Mesenteric fat pad (tissue), 1 donor: ENCODE results near the gene NETO1. TPM values are rescaled to one million over a fixed set of nuclear protein-coding genes. Genes with fewer than 3 reads are reported as not detected.

Source experiments
- DNase-seq: peaks from one replicate; pipeline ENCODE4 v3.0.0-alpha.2; 2020; ENCODE audit warnings: low spot score
- total RNA-seq: library from RNA; stranded (reverse); fragmentation: NEBNext Ultra II Directional; extraction: Animal tissue kit (Norgen Biotek cat#: 25700); gene quantifications from one replicate; pipeline ENCODE4 v1.2.1, GENCODE V29; 2021
- donor health status: DM: yes; HTN: yes; CAD: no.

NETO1 gene
- total RNA-seq, 1 donor from 2014 or later: 4.3 TPM

GRCh38 chr18:72846736-72847533 is 20.9 kb downstream of the NETO1 start:
- no peak for DNase-seq

DNA sequence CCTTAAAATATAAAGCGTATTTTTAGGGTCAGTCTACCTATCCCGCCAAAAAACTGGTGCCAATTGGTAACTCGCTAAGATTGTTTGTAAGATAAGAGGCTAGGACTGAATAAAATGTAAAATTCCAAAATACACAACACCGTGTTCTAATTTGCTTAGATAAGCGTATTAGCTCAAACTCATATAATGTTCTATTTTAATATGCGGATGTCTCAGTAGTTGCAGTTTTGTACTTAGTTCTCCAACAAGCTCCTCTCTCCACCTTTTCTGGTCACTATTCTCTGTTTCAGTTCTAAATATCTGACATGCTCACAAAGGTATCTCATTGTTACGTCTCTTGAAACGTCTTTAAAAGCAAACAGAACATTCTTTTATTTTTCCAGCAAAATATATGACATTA is 24.0 kb downstream of the NETO1 start:
- DNase-seq: no peak

- DNase-seq: no peak
These were observed 27.7 kb downstream of the NETO1 start for GRCh38 chr18:72840109-72840508.

DNA sequence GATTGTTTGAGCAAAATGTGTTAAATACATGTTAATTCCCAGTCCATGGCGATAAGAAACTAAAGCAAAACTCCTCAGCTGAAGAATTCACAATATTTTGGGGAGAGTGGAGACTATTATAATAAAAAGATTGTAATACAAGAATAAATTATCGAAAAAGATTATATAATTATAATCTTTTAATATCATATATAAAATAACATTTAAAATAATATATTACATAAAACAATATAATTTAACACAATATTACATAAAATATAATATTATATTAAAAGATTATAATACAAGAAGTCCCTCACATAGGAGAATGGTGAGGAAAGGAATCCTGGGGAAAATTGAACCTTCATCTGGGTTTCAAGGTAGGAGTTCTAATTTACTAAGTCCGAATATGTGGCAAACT is 33.1 kb downstream of the NETO1 start:
- no peak for DNase-seq

GRCh38 chr18:72833471-72833870 is 34.3 kb downstream of the NETO1 start:
- no peak for DNase-seq

DNA sequence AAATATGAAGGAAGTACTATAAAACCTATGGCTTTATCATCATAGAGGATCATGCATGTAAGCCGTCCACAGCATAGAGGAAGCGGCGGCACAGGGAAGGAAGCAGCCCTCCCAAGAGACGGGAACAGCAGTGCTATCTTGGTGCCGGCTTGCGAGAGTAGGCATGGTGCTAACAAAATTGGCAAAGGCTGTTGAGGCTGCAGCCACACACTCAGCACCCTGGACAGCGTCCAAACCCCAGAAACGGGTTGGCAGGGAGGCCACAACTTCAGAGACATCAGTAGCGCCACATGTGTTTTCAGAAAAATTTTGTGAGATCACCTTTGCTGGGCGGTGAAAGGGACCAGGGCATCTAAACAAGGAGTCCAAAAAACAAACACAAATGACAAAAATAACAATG is 37.7 kb downstream of the NETO1 start:
- DNase-seq: no peak

- no peak for DNase-seq
These were observed 39.2 kb downstream of the NETO1 start for GRCh38 chr18:72828601-72829000.

GRCh38 chr18:72826736-72827135 is 41.1 kb downstream of the NETO1 start:
- DNase-seq: no peak

GRCh38 chr18:72823345-72823744 is 44.4 kb downstream of the NETO1 start:
- no peak for DNase-seq

- DNase-seq: no peak
These were observed 45.6 kb downstream of the NETO1 start for GRCh38 chr18:72822202-72822601.

DNA sequence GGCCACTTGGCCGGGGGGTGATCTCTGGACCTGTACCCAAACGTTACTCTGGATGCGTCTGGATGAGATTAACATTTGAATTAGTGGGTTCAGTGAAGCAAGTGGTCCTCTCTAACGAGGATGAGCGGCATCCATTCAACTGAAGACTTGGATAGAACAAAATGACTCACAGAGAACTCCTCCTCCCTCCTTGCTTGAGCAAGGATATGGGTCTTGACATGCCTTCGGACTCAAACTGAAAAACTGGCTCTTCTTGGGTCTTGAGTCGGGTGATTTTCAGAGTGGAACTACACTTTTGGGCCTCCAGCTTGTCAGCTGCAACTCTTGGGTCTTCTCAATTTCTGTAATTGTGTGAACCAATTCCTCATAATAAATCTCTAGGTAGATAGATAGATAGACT is 47.2 kb downstream of the NETO1 start:
- DNase-seq: no peak

GRCh38 chr18:72819050-72819449 is 48.7 kb downstream of the NETO1 start:
- DNase-seq: no peak

DNA sequence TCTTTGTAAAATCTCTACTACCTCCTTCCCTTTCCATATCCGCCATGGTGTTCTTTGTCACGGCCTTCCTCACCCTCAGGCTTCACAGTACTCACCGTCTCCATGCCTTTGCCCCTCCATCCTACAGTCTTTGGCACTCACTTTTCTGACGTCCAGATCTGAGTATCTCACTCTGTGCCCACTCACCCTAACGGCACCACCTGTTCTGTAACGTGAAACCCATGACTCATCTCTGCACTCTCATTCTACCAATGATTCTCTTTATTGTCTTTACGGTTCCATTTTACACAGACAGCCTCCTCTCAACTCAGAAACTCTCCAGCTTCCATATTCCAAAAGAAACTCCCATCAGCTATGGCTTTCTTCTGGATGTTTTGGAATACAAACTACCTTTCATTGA is 56.7 kb downstream of the NETO1 start:
- no peak for DNase-seq

GRCh38 chr18:72808680-72809079 is 59.1 kb downstream of the NETO1 start:
- DNase-seq: no peak

DNA sequence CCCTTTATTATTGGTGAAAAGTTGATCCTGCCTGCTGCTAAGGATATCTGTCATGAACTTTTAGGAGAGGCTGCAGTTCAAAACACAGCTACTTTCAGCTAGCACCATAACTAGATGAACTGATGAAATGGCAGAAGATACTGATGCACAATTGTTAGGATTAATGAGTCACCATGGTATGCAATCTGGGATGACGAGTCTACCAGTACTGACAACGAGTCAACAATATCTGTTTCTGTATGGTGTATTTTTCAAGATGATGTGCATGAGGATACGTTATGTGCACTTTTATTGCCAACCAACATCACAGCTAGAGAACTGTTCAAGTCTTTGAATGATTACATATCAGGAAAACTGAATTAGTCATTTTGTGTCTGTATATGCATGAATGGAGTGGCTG is 68.7 kb downstream of the NETO1 start:
- DNase-seq: no peak

DNA sequence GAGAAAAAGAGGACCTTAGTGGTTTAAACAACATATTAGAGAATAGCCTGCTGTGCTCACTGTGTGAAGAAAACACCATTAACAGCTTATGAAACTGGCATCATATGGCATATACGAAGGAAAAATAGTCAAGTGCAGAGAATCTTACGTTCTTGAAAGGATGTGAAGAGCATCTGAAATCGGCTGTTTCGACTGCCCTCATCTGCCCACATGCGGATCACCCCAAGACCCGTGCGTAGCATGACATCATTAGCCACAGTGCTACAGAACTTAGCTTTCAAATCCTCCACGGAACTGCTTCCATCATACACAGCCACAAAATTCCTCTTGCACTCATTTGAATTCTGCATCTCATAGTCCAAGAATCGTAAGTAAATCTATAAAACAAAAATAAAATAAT is 84.3 kb downstream of the NETO1 start:
- DNase-seq: no peak

DNA sequence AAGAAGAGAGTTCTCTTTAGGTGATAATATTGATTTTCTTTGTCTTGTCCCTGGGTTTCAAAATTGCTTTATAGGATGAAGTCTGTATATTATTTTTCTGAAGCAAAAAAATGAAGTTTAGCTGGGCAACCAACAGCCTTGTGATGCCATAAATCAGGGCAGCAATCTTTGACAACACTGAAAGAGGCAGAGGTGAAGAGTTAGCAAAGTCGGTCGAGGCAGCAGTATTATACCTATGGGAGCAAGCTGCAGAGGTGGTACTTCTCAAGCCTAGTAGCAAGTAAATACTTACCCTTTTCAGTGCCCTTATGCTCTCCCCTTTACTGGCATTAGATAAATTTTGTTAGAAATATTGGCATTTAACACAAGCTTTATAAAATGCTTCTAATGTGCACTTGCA is 92.9 kb downstream of the NETO1 start:
- no peak for DNase-seq

DNA sequence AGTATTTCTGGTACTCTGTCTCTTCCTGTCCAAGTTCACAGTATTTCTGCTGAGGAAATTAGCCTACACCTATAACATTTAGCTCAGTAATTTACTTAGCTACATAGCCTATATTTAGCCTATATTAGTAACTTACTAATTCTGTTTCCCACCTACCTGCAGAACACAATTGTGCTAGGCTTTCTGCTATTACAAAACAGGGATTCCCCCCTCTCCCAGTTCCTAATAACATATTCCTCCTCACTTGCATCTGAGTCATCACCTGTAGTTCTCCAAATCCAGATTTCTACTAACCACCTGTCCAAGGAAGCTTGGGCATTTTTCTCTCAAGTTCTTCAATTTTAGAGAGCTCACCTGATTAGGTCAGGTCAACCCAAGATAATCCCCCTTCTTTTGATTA is 94.9 kb downstream of the NETO1 start:
- no peak for DNase-seq

DNA sequence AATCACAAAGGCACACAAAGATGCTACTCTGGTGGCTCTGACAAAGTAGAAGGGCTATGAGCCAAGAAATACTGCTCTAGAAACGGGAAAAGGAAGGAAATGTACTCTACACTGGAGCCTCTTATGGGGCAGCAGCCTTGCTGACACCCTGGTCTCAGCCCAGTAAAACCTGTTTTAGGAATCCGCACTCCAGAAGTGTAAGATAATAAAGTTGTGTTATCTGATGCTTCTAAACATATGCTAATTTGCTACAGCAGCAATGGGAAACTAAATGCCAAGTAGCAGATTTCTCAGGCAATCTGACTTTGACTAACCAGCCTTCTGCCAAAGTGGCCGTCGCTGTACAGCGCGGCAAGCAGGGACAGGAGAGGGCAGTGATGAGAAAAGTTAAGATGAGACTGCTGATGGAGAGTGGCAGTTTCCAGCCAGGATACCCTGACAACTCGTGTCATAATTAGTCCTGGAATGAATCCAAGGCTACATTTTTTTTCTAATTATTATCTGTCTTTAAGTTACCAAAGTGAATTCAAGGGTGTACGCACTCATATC is 99.0 kb downstream of the NETO1 start:
- DNase-seq: no peak

- no peak for DNase-seq
These were observed 105.2 kb downstream of the NETO1 start for GRCh38 chr18:72762515-72763122.

DNA sequence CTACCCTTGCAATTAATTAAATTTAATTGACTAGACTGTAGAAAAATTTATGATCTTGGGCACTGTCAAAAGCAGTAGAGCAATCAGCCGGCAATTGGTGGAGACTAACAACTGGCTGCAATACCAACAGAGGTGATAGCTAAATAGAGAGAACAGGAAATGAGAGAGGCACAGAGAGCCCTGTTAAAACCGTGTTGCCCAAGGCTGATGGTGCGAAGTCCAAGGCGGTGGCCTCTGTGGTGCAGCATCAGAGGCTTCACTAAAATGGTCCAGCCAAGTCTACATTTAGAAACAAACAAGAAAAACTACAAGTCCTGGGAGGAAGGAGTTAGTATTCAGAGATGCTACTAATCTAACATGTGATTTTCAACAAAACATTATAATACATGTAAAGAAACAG is 115.6 kb downstream of the NETO1 start:
- DNase-seq: no peak

- no peak for DNase-seq
These were observed 125.8 kb downstream of the NETO1 start for GRCh38 chr18:72742002-72742401.

DNA sequence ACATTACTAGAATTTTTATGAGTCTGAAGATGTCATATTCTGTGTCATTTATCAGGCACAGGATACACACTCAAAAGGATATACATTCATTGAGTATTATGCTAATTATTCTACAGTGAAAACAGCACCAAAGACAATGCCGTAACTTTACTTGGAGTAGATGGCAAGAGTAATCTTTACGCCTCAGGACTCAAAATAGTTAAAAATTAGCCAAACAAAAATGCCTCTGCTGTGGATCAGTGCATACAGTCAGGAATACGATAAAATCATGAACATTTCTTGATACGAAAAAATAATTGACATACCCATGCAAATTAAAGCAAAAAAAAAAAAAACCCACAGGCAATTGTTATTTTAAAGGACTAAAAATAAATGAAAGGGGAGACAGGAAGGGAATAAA is 129.7 kb downstream of the NETO1 start:
- DNase-seq: no peak
